SK-N-SH (cell line): ENCODE results near the gene SDHA. TPM values are rescaled to one million over a fixed set of nuclear protein-coding genes. Genes with fewer than 3 reads are reported as not detected.

Source experiments
- CTCF ChIA-PET: fragments of 300-600, 350-600 bp; formaldehyde crosslinking; extraction: SDS; loops from one replicate; lab custom pipeline; 2021; lab: Yijun Ruan, JAX
- POLR2A ChIA-PET: fragments of 350-600 bp; sonication (Branson Sonifier 250); formaldehyde crosslinking; extraction: SDS; loops from one replicate; lab custom pipeline; 2020; ENCODE audit warnings: antibody characterized with exemption, inconsistent platforms; lab: Yijun Ruan, JAX
- DNase-seq: peaks from one replicate; pipeline ENCODE4 v3.0.0; 2012
- H2AFZ ChIP-seq: fragments of 200-600 bp; sonication (generic); 2 replicates; pipeline ENCODE4 v1.8.1; 2016; ENCODE audit warnings: antibody characterized with exemption, mild to moderate bottlenecking, low read depth
- H3F3A ChIP-seq: fragments of 200-600 bp; sonication (generic); replicated peaks from 2 replicates; pipeline ENCODE3; 2016; ENCODE audit warnings: antibody characterized with exemption, mild to moderate bottlenecking; ENCODE audit not compliant: insufficient read depth
- H3K27ac ChIP-seq, 2 experiments: fragments of 200-500 bp in 1 of 2; fragments of 200-600 bp in 1 of 2; sonication (Bioruptor generic) in 1 of 2; sonication (generic), shearing (Covaris generic) in 1 of 2; 2 replicates each; pipeline versions ENCODE4 v1.5.1 to v1.6.1; 2014 to 2016; ENCODE audit warnings: low read depth in 2 of 2, inconsistent platforms in 1 of 2, low read length in 1 of 2, mild to moderate bottlenecking in 1 of 2, mixed read lengths in 1 of 2
- H3K27me3 ChIP-seq: fragments of 200-600 bp; sonication (generic), shearing (Covaris generic); 2 replicates; pipeline ENCODE4 v1.6.1; 2016; ENCODE audit warnings: mixed run types; ENCODE audit not compliant: insufficient read depth
- H3K36me3 ChIP-seq, 2 experiments: fragments of 200-500 bp in 1 of 2; fragments of 200-600 bp in 1 of 2; sonication (Bioruptor generic) in 1 of 2; sonication (generic) in 1 of 2; replicated peaks in 1 of 2; 2 replicates each; pipeline versions ENCODE3 to v1.5.1; 2014 to 2016; ENCODE audit warnings: low read length in 1 of 2, mild to moderate bottlenecking in 1 of 2; ENCODE audit not compliant: insufficient read depth in 2 of 2, control insufficient read depth in 1 of 2
- H3K4me1 ChIP-seq, 2 experiments: fragments of 200-500 bp in 1 of 2; fragments of 200-600 bp in 1 of 2; sonication (Bioruptor generic) in 1 of 2; sonication (generic), shearing (Covaris generic) in 1 of 2; 2 replicates each; pipeline versions ENCODE4 v1.5.1 to v1.6.1; 2014 to 2016; ENCODE audit warnings: low read depth in 1 of 2, low read length in 1 of 2, mixed run types in 1 of 2; ENCODE audit not compliant: insufficient read depth in 2 of 2, control insufficient read depth in 1 of 2
- H3K4me2 ChIP-seq: fragments of 200-600 bp; sonication (generic), shearing (Covaris generic); 2 replicates; pipeline ENCODE4 v1.6.1; 2017; ENCODE audit warnings: mixed run types
- H3K4me3 ChIP-seq, 2 experiments: fragments of 200-500 bp in 1 of 2; fragments of 200-600 bp in 1 of 2; sonication (Bioruptor generic) in 1 of 2; sonication (generic), shearing (Covaris generic) in 1 of 2; 2 replicates each; pipeline versions ENCODE4 v1.5.1 to v1.8.1; 2014 to 2016; ENCODE audit warnings: low read depth in 2 of 2, inconsistent platforms in 1 of 2, low read length in 1 of 2, mild to moderate bottlenecking in 1 of 2, mixed read lengths in 1 of 2, moderate library complexity in 1 of 2
- H3K79me2 ChIP-seq: fragments of 200-600 bp; sonication (generic); 2 replicates; pipeline ENCODE4 v1.8.1; 2017; ENCODE audit warnings: mild to moderate bottlenecking; ENCODE audit not compliant: insufficient read depth
- H3K9ac ChIP-seq: fragments of 200-600 bp; sonication (generic); 2 replicates; pipeline ENCODE4 v1.6.1; 2017; ENCODE audit warnings: mixed run types
- H3K9me2 ChIP-seq: fragments of 200-600 bp; sonication (generic); 2 replicates; pipeline ENCODE4 v1.6.1; 2017; ENCODE audit warnings: mixed run types
- H3K9me3 ChIP-seq: fragments of 200-600 bp; sonication (generic); 2 replicates; pipeline ENCODE4 v1.6.1; 2017; ENCODE audit warnings: mixed run types, mild to moderate bottlenecking, moderate library complexity
- H4K20me1 ChIP-seq: fragments of 200-600 bp; sonication (generic); 2 replicates; pipeline ENCODE4 v1.6.1; 2017; ENCODE audit warnings: mild to moderate bottlenecking, mixed run types; ENCODE audit not compliant: insufficient read depth
- CHD2 ChIP-seq: fragments of 150-350 bp; IDR thresholded peaks from 2 replicates; pipeline ENCODE4 v1.6.1; 2018; ENCODE audit warnings: low read length; ENCODE audit not compliant: partially characterized antibody
- FOSL2 ChIP-seq: IDR thresholded peaks from 2 replicates; pipeline ENCODE4 v1.4.0; 2012; ENCODE audit warnings: low read depth, mild to moderate bottlenecking, moderate library complexity, borderline replicate concordance
- JUND ChIP-seq: IDR thresholded peaks from 2 replicates; pipeline ENCODE4 v1.4.0; 2012
- NFIC ChIP-seq: IDR thresholded peaks from 2 replicates; pipeline ENCODE4 v1.4.0; 2012; ENCODE audit warnings: borderline replicate concordance
- POLR2AphosphoS5 ChIP-seq: IDR thresholded peaks from 2 replicates; pipeline ENCODE4 v1.6.1; 2012; ENCODE audit warnings: low read depth, low read length
- RAD21 ChIP-seq: IDR thresholded peaks from 2 replicates; pipeline ENCODE4 v1.6.1; 2012; ENCODE audit warnings: mild to moderate bottlenecking, low read length
- SMC3 ChIP-seq: IDR thresholded peaks from 2 replicates; pipeline ENCODE4 v1.6.1; 2012; ENCODE audit warnings: low read depth, low read length, improper control_type of control experiment
- TCF12 ChIP-seq: IDR thresholded peaks from 2 replicates; pipeline ENCODE4 v1.4.0; 2012
- WGBS: methylation state at CpG from one replicate; pipeline ENCODE4 v1.1.6; 2017; ENCODE audit warnings: low lambda C conversion rate; 5-methylcytosine and 5-hydroxymethylcytosine counted together
- polyA plus RNA-seq, 3 experiments: library from polyadenylated mRNA; depleted of rRNA; stranded (reverse); fragments of >200 nt; gene quantifications; 2 replicates each; pipeline ENCODE4 v1.2.3, GENCODE V29; 2012
- TF ChIP-seq, protein P1 (sequence below): IDR thresholded peaks from 2 replicates; pipeline ENCODE4 v1.4.0; 2012; ENCODE audit warnings: low read depth, borderline replicate concordance
- TF ChIP-seq, protein P2 (sequence below): fragments of 150-350 bp; IDR thresholded peaks from 2 replicates; pipeline ENCODE4 v1.6.1; 2017; ENCODE audit warnings: antibody characterized with exemption, low read length, low read depth, borderline replicate concordance

SDHA gene
- polyA plus RNA-seq, 1 of the 3 experiments (the other 2 are of a cell fraction) = 106 TPM

DNA sequence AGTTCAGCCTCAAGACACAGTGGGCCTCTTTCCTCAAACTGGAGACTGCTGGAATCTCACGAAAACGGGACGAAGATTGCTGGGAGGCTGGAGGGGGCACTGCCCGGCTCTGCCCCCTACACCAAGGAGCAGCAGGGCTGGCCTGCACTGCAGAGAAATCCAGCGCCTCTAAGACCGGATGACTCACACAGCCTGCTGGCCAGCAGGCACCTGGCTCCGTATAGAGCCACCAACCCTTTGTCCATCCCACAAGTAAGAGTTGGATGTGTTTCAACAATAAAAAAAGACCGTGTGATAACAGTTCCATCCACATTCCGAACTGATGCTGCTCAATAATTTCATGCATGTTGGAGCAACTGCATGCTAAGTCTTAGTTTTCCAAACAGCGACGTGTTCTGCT lies 11.7 kb upstream of the SDHA start:
- Histone ChIP-seq H3K27ac (no peak overlapping the region), H3K9ac (no peak overlapping the region), H2AFZ (no peak overlapping the region), H3K4me1 (peaks cover 0 to 4% of the 10 kb centered on the region in 2 experiments; a peak in 1 of 4 replicates), H3K36me3 (peaks cover 14 to 24% of the 10 kb centered on the region in 2 experiments), H4K20me1 (peaks cover 56% of the 10 kb centered on the region), H3K9me3 (no peaks in the 10 kb centered on the region), H3K4me3 (no peak overlapping the region), H3K9me2 (no peaks in the 10 kb centered on the region), H3K4me2 (no peak overlapping the region), H3K27me3 (no peaks in the 10 kb centered on the region), H3F3A (peaks cover 5% of the 10 kb centered on the region), H3K79me2 (peaks cover 55% of the 10 kb centered on the region)
- WGBS = 77% methylated on average over 8 of the region's 11 CpGs
- CTCF ChIA-PET = interaction anchor here (1.6 kb wide), 1 partner anchor 18 kb away, joined by 5 read pairs; no protein-coding TSS in a partner anchor
- DNase-seq = no peak
- TF ChIP-seq JUND (0 out of 2 replicates have a peak, but pooled peaks have one; percentile 24), NFIC (peak; percentile 33; the same call in 1 of the 2 replicates), TCF12 (peak; percentile 34; the same call in 1 of the 2 replicates), CHD2 (no peak), POLR2AphosphoS5 (no peak), FOSL2 (peak; percentile 62; the same call in 1 of the 2 replicates), RAD21 (no peak)
- TF ChIP-seq, protein P1, sequence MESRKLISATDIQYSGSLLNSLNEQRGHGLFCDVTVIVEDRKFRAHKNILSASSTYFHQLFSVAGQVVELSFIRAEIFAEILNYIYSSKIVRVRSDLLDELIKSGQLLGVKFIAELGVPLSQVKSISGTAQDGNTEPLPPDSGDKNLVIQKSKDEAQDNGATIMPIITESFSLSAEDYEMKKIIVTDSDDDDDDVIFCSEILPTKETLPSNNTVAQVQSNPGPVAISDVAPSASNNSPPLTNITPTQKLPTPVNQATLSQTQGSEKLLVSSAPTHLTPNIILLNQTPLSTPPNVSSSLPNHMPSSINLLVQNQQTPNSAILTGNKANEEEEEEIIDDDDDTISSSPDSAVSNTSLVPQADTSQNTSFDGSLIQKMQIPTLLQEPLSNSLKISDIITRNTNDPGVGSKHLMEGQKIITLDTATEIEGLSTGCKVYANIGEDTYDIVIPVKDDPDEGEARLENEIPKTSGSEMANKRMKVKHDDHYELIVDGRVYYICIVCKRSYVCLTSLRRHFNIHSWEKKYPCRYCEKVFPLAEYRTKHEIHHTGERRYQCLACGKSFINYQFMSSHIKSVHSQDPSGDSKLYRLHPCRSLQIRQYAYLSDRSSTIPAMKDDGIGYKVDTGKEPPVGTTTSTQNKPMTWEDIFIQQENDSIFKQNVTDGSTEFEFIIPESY = no peak
- TF ChIP-seq, protein P2, sequence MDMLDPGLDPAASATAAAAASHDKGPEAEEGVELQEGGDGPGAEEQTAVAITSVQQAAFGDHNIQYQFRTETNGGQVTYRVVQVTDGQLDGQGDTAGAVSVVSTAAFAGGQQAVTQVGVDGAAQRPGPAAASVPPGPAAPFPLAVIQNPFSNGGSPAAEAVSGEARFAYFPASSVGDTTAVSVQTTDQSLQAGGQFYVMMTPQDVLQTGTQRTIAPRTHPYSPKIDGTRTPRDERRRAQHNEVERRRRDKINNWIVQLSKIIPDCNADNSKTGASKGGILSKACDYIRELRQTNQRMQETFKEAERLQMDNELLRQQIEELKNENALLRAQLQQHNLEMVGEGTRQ = no peak
- POLR2A ChIA-PET = no interaction called here

DNA sequence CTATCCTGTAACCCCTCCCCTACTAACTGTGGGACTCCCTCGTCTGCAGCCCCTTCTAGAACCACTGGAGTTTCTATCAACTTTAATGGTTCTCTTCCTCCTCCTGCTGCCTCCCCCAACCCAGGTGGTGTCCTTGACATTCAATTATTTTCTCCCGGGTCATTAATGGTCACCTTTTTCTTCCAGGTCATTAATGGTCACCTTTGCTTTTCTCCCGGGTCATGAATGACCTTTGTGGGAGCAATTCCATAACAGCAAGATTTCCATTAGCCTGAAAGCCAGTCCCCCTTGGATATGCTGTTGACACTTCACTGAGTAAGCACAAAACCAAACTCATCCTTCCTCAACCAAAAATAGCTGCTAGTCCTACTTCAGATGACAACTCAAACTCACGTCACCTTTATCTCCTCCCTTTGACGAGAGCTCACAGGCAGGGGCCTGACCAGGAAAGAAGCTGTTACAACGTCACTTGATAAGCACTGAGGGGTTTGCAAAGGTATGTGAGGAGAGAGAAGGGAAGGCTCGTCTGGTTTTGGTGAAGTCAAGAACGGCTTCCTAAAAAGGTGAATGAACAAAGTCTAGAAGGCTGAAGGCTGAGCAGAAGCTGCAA lies 11.1 kb upstream of the SDHA start:
- no peak overlapping the region for H3K4me2 ChIP-seq
- H4K20me1 ChIP-seq = peaks cover 56% of the 10 kb centered on the region
- H3K9me2 ChIP-seq = no peaks in the 10 kb centered on the region
- no peaks in the 10 kb centered on the region for H3K27me3 ChIP-seq
- no peak for DNase-seq
- POLR2A ChIA-PET = no interaction called here
- no peak overlapping the region for H3K27ac ChIP-seq
- H3K36me3 ChIP-seq = peaks cover 14 to 24% of the 10 kb centered on the region in 2 experiments
- peaks cover 49% of the 10 kb centered on the region for H3K79me2 ChIP-seq
- no peak overlapping the region for H3K9ac ChIP-seq
- H3K4me1 ChIP-seq = peaks cover 0 to 4% of the 10 kb centered on the region in 2 experiments; a peak in 1 of 4 replicates
- no peak overlapping the region for H3K4me3 ChIP-seq
- H3K9me3 ChIP-seq = no peaks in the 10 kb centered on the region
- H2AFZ ChIP-seq = no peak overlapping the region
- WGBS = 92% methylated on average over 8 of the region's 8 CpGs
- CTCF ChIA-PET = no interaction called here
- H3F3A ChIP-seq = peaks cover 5% of the 10 kb centered on the region
- TF ChIP-seq SMC3 = no peak
